HEK293 (cell line): ENCODE results near the gene SERGEF.

Source experiments
- CTCF ChIA-PET: fragments of 350-600 bp; formaldehyde crosslinking; extraction: SDS; loops from one replicate; lab custom pipeline; 2021; ENCODE audit warnings: antibody characterized with exemption; lab: Yijun Ruan, JAX
- POLR2A ChIA-PET: fragments of 300-600 bp; formaldehyde crosslinking; extraction: SDS; loops from one replicate; lab custom pipeline; 2020; ENCODE audit warnings: antibody characterized with exemption, inconsistent platforms; lab: Yijun Ruan, JAX
- H3K27ac ChIP-seq: fragments of 200-500 bp; sonication (Bioruptor generic); 2 replicates; pipeline ENCODE4 v1.5.1; 2014; ENCODE audit warnings: low read depth, low read length, control low read depth, inconsistent platforms; ENCODE audit errors: extremely low read depth
- H3K36me3 ChIP-seq, 2 experiments: fragments of 200-500 bp in 1 of 2; sonication (Bioruptor generic) in 1 of 2; 1 replicate in 1 of 2; 2 replicates in 1 of 2; pipeline ENCODE4 v1.5.1; 2014 to 2017; ENCODE audit warnings: inconsistent platforms in 2 of 2, low read length in 2 of 2; ENCODE audit not compliant: control insufficient read depth in 2 of 2, insufficient read depth in 1 of 2
- H3K4me1 ChIP-seq: fragments of 200-500 bp; sonication (Bioruptor generic); 2 replicates; pipeline ENCODE4 v1.5.1; 2014; ENCODE audit warnings: mild to moderate bottlenecking, low read length, inconsistent platforms; ENCODE audit not compliant: control insufficient read depth, insufficient read depth
- H3K4me3 ChIP-seq: 2 replicates; pipeline ENCODE4 v1.5.1; 2011; ENCODE audit warnings: low read depth, mild to moderate bottlenecking, control low read depth, low read length, moderate library complexity
- H3K9me3 ChIP-seq: fragments of 200-500 bp; sonication (Bioruptor generic); 2 replicates; pipeline ENCODE4 v1.5.1; 2014; ENCODE audit warnings: low read depth, low read length, inconsistent platforms; ENCODE audit not compliant: control insufficient read depth, insufficient read depth
- BCL11A ChIP-seq: fragments of 450-650 bp; formaldehyde crosslinking; IDR thresholded peaks from 2 replicates; pipeline ENCODE4 v1.5.1; 2016; ENCODE audit warnings: low read depth, missing biosample characterization, missing genetic modification characterization
- CTCF ChIP-seq: fragments of 450-650 bp; formaldehyde crosslinking; IDR thresholded peaks from 2 replicates; pipeline ENCODE4 v1.5.1; 2016; ENCODE audit warnings: missing biosample characterization, missing genetic modification characterization
- GLIS2 ChIP-seq: fragments of 450-650 bp; formaldehyde crosslinking; IDR thresholded peaks from 2 replicates; pipeline ENCODE4 v1.5.1; 2016; ENCODE audit warnings: missing biosample characterization, missing genetic modification characterization
- HOXC10 ChIP-seq: sonication (generic); formaldehyde crosslinking; IDR thresholded peaks from 2 replicates; pipeline ENCODE4 v1.8.1; 2023; ENCODE audit warnings: mild to moderate bottlenecking, missing genetic modification reagents
- KLF17 ChIP-seq: fragments of 450-650 bp; formaldehyde crosslinking; IDR thresholded peaks from 2 replicates; pipeline ENCODE4 v1.5.1; 2016; ENCODE audit warnings: missing biosample characterization, missing genetic modification characterization
- MZF1 ChIP-seq: fragments of 450-650 bp; formaldehyde crosslinking; IDR thresholded peaks from 2 replicates; pipeline ENCODE4 v1.5.1; 2017; ENCODE audit warnings: missing biosample characterization, missing genetic modification characterization, borderline replicate concordance
- SALL2 ChIP-seq: fragments of 450-650 bp; formaldehyde crosslinking; IDR thresholded peaks from 2 replicates; pipeline ENCODE4 v1.5.0; 2017; ENCODE audit warnings: missing biosample characterization, mild to moderate bottlenecking, missing genetic modification characterization, borderline replicate concordance
- SCRT1 ChIP-seq: fragments of 450-650 bp; formaldehyde crosslinking; IDR thresholded peaks from 2 replicates; pipeline ENCODE4 v1.5.1; 2016; ENCODE audit warnings: missing biosample characterization, missing genetic modification characterization, borderline replicate concordance
- SETDB1 ChIP-seq: IDR thresholded peaks from one replicate; pipeline ENCODE4 v1.6.1; 2017; ENCODE audit warnings: mild to moderate bottlenecking, low read length, moderate library complexity, mixed read lengths; ENCODE audit not compliant: insufficient read length
- TCF7L2 ChIP-seq: IDR thresholded peaks from 2 replicates; pipeline ENCODE4 v1.6.1; 2011; ENCODE audit warnings: low read depth, mild to moderate bottlenecking, inconsistent platforms, low read length, moderate library complexity, borderline replicate concordance
- YY1 ChIP-seq: fragments of 450-650 bp; formaldehyde crosslinking; IDR thresholded peaks from 2 replicates; pipeline ENCODE4 v1.5.1; 2018; ENCODE audit warnings: missing biosample characterization, missing genetic modification characterization
- ZBTB20 ChIP-seq: fragments of 450-650 bp; formaldehyde crosslinking; IDR thresholded peaks from 2 replicates; pipeline ENCODE4 v1.5.1; 2016; ENCODE audit warnings: missing biosample characterization, missing genetic modification characterization
- ZBTB26 ChIP-seq: fragments of 450-650 bp; formaldehyde crosslinking; optimal IDR thresholded peaks from 2 replicates; pipeline ENCODE3; 2016; ENCODE audit warnings: missing biosample characterization, mild to moderate bottlenecking, missing genetic modification characterization
- ZBTB8A ChIP-seq: fragments of 450-650 bp; formaldehyde crosslinking; IDR thresholded peaks from 2 replicates; pipeline ENCODE4 v1.5.1; 2016; ENCODE audit warnings: missing biosample characterization, missing genetic modification characterization
- ZFP69B ChIP-seq: fragments of 450-650 bp; formaldehyde crosslinking; IDR thresholded peaks from 2 replicates; pipeline ENCODE4 v1.5.1; 2016; ENCODE audit warnings: missing biosample characterization, missing genetic modification characterization
- ZNF114 ChIP-seq: fragments of 450-650 bp; formaldehyde crosslinking; IDR thresholded peaks from 2 replicates; pipeline ENCODE4 v1.5.0; 2017; ENCODE audit warnings: missing biosample characterization, missing genetic modification characterization
- ZNF121 ChIP-seq: fragments of 450-650 bp; formaldehyde crosslinking; IDR thresholded peaks from 2 replicates; pipeline ENCODE4 v1.5.1; 2016; ENCODE audit warnings: missing biosample characterization, missing genetic modification characterization
- ZNF18 ChIP-seq: fragments of 450-650 bp; formaldehyde crosslinking; IDR thresholded peaks from 2 replicates; pipeline ENCODE4 v1.5.1; 2016; ENCODE audit warnings: missing biosample characterization, missing genetic modification characterization
- ZNF214 ChIP-seq: fragments of 450-650 bp; formaldehyde crosslinking; IDR thresholded peaks from 2 replicates; pipeline ENCODE4 v1.5.1; 2017; ENCODE audit warnings: missing biosample characterization, mild to moderate bottlenecking, missing genetic modification characterization, borderline replicate concordance
- ZNF24 ChIP-seq: fragments of 450-650 bp; formaldehyde crosslinking; IDR thresholded peaks from 2 replicates; pipeline ENCODE4 v1.5.1; 2016; ENCODE audit warnings: missing biosample characterization, missing genetic modification characterization
- ZNF433 ChIP-seq: fragments of 450-650 bp; formaldehyde crosslinking; IDR thresholded peaks from 2 replicates; pipeline ENCODE4 v1.5.1; 2016; ENCODE audit warnings: missing biosample characterization, missing genetic modification characterization, low read depth
- ZNF473 ChIP-seq: fragments of 450-650 bp; formaldehyde crosslinking; IDR thresholded peaks from 2 replicates; pipeline ENCODE4 v1.5.1; 2017; ENCODE audit warnings: missing biosample characterization, missing genetic modification characterization
- ZNF658 ChIP-seq: fragments of 450-650 bp; formaldehyde crosslinking; IDR thresholded peaks from 2 replicates; pipeline ENCODE4; 2016; ENCODE audit warnings: missing biosample characterization, missing genetic modification characterization
- ZNF701 ChIP-seq: fragments of 450-650 bp; formaldehyde crosslinking; IDR thresholded peaks from 2 replicates; pipeline ENCODE4 v1.5.1; 2016; ENCODE audit warnings: missing biosample characterization, missing genetic modification characterization
- ZNF777 ChIP-seq: fragments of 450-650 bp; formaldehyde crosslinking; IDR thresholded peaks from 2 replicates; pipeline ENCODE4 v1.5.1; 2017; ENCODE audit warnings: missing biosample characterization, missing genetic modification characterization, borderline replicate concordance
- ZNF791 ChIP-seq: fragments of 450-650 bp; formaldehyde crosslinking; IDR thresholded peaks from 2 replicates; pipeline ENCODE4 v1.5.1; 2016; ENCODE audit warnings: missing biosample characterization, missing genetic modification characterization
- ZNF830 ChIP-seq: fragments of 450-650 bp; IDR thresholded peaks from 2 replicates; pipeline ENCODE4 v1.5.0; 2018; ENCODE audit warnings: missing biosample characterization, missing genetic modification characterization, low read depth, mild to moderate bottlenecking, moderate library complexity
- ZSCAN30 ChIP-seq: fragments of 450-650 bp; IDR thresholded peaks from 2 replicates; pipeline ENCODE4 v1.5.1; 2018; ENCODE audit warnings: missing biosample characterization, mild to moderate bottlenecking, missing genetic modification characterization, moderate library complexity
- ZXDB ChIP-seq: fragments of 450-650 bp; formaldehyde crosslinking; IDR thresholded peaks from 2 replicates; pipeline ENCODE4 v1.5.1; 2016; ENCODE audit warnings: missing biosample characterization, missing genetic modification characterization

SERGEF gene

GRCh38 chr11:17931595-17931994 lies 81.3 kb downstream of the SERGEF start:
- TF ChIP-seq ZBTB26 (tag by site-specific recombination) (no peak), SETDB1 (no peak), ZNF18 (tag by site-specific recombination) (no peak), ZXDB (tag by site-specific recombination) (no peak), ZNF473 (tag by site-specific recombination) (no peak), ZNF24 (tag by site-specific recombination) (no peak), ZNF121 (tag by site-specific recombination) (no peak), SALL2 (tag by site-specific recombination) (no peak), ZNF701 (tag by site-specific recombination) (no peak), ZNF658 (no peak), SCRT1 (tag by site-specific recombination) (no peak), KLF17 (tag by site-specific recombination) (no peak), TCF7L2 (no peak), BCL11A (tag by site-specific recombination) (no peak), ZNF114 (tag by site-specific recombination) (no peak), ZFP69B (tag by site-specific recombination) (no peak), ZNF830 (tag by site-specific recombination) (no peak), ZBTB8A (tag by site-specific recombination) (no peak), ZNF433 (no peak), HOXC10 (no peak)
- no peak overlapping the region for H3K27ac ChIP-seq
- no peak overlapping the region for H3K4me3 ChIP-seq
- peaks cover 0 to 10% of the 10 kb centered on the region in 2 experiments; a peak in 1 of 3 replicates for H3K36me3 ChIP-seq
- H3K4me1 ChIP-seq = no peaks in the 10 kb centered on the region
- CTCF ChIA-PET = interaction anchor here (0.8 to 2.5 kb wide), 4 partner anchors 9 to 332 kb away, joined by 3 to 13 read pairs (median 4); no protein-coding TSS in a partner anchor
- POLR2A ChIA-PET = no interaction called here
- H3K9me3 ChIP-seq = no peaks in the 10 kb centered on the region

- Histone ChIP-seq H3K36me3 (peaks cover 0 to 16% of the 10 kb centered on the region in 2 experiments; a peak in 1 of 3 replicates), H3K9me3 (no peaks in the 10 kb centered on the region), H3K4me3 (no peak overlapping the region), H3K27ac (no peak overlapping the region), H3K4me1 (no peaks in the 10 kb centered on the region)
- CTCF ChIA-PET = interaction anchor here (0.6 to 1.2 kb wide), 5 partner anchors 11 to 199 kb away, joined by 3 to 4 read pairs (median 3); no protein-coding TSS in a partner anchor
- POLR2A ChIA-PET = no interaction called here
- TF ChIP-seq GLIS2 = no peak
- no peak for TF ChIP-seq ZNF214 (tag by site-specific recombination)
- TF ChIP-seq YY1 = no peak
- no peak for TF ChIP-seq ZBTB20 (tag by site-specific recombination)
- TF ChIP-seq ZSCAN30 = no peak
- no peak for TF ChIP-seq ZNF791 (tag by site-specific recombination)
- TF ChIP-seq MZF1 (tag by site-specific recombination) = no peak
- TF ChIP-seq ZNF777 (tag by site-specific recombination) = no peak
- TF ChIP-seq ZNF701 (tag by site-specific recombination) = no peak
- TF ChIP-seq CTCF (tag by site-specific recombination) = no peak
Measured at GRCh38 chr11:17930544-17931125, 82.2 kb downstream of the SERGEF start.
